ENCODE data around the gene ZNF267. TPM values are rescaled to one million over a fixed set of nuclear protein-coding genes. Genes with fewer than 3 reads are reported as not detected.
A peak's percentile ranks its signal among the peaks of the same experiment; 100 is the strongest.
"Not testable (repeated sequence)": the region's sequence is repeated elsewhere in the genome, so short reads cannot be mapped to it uniquely, and the experiment has no call there.

ZNF267 gene
- total RNA-seq, 2 donors from 2014 or later = 12.9 to 14.9 TPM

DNA sequence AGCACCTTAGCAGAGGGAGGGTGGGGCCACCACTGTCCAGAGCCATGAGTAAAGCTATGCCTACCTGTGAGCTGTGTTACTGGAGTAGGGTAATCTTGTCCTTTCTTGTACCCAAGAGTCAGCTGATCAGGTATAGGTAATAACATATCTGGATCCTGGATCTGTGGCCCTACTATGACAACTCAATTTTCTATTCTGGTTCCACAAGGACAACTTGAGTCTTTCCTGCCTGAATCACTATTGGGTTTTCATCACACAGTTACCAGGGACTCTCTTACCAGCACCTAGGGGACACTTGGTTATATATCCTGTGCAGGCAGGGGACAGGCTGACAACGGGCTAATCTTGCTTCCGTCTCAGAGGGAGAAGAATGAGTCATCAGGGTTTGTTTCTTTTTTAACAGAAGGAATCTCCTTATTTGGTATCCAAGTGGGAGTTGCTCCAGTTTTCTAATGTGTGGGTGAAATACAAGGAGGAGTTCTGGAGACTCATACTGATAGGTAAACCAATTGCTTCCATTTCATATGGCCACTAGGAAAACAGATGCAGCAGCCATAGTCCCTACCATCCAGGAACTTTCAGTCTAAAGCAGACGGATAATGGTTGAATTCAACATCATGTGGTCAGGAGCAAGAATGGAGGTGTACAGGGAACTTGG is 6.8 kb downstream of the ZNF267 start:
- intact Hi-C loops (cut with DNase I) = no loop called here
- peaks cover 10% of the 10 kb centered on the region for H3K4me1 ChIP-seq
- peak overlapping the region in 1 of 2 donors; percentile 15 for H3K9ac ChIP-seq (ENCODE audit: low read depth in 2 of 2, low read length in 2 of 2)
- TF ChIP-seq CTCF (IDR thresholded peaks at IDR 0.05) = no peak
- no peaks in the 10 kb centered on the region for H3K27me3 ChIP-seq
- no peak for DNase-seq
- H3K27ac ChIP-seq = peak overlapping the region; percentile 48
- no peaks in the 10 kb centered on the region for H3K36me3 ChIP-seq
- no peaks in the 10 kb centered on the region for H3K9me3 ChIP-seq
- no peak overlapping the region for H3K4me3 ChIP-seq

DNA sequence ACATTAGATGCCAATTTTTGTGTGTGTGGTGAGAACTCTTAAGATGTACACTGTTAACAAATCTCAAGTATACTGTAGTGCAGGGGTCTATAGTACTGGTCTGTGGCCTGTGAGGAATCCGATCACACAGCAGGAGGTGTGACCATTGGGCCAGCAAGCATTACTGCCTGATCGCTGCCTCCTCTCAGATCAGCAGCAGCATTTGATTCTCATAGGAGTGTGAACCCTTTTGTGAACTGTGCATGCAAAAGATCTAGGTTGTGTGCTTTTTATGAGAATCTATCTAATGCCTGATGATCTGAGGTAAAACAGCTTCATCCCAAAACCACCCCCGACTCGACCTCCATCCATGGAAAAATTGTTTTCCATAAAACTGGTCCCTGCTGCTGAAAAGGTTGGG is 12.6 kb downstream of the ZNF267 start:
- H3K27me3 ChIP-seq = no peaks in the 10 kb centered on the region

GRCh38 chr16:31888735-31889134 is 15.1 kb downstream of the ZNF267 start:
- Histone ChIP-seq H3K9ac (ENCODE audit: low read depth in 2 of 2, low read length in 2 of 2) (no peak overlapping the region), H3K9me3 (no peaks in the 10 kb centered on the region), H3K27me3 (no peaks in the 10 kb centered on the region), H3K27ac (no peak overlapping the region), H3K4me3 (no peak overlapping the region), H3K36me3 (peaks cover 25% of the 10 kb centered on the region), H3K4me1 (no peaks in the 10 kb centered on the region)
- no peak for DNase-seq
- intact Hi-C loops (cut with DNase I) = no loop called here
- TF ChIP-seq CTCF (IDR thresholded peaks at IDR 0.05) = no peak

More for the DNA sequence above, 12.6 kb downstream of the ZNF267 start:
- Histone ChIP-seq H3K9me3 (no peaks in the 10 kb centered on the region), H3K4me3 (no peak overlapping the region), H3K27ac (no peak overlapping the region), H3K36me3 (peaks cover 18% of the 10 kb centered on the region), H3K9ac (ENCODE audit: low read depth in 2 of 2, low read length in 2 of 2) (no peak overlapping the region), H3K4me1 (no peaks in the 10 kb centered on the region)
- intact Hi-C loops (cut with DNase I) = no loop called here
- DNase-seq = no peak
- TF ChIP-seq CTCF (IDR thresholded peaks at IDR 0.05) = no peak

DNA sequence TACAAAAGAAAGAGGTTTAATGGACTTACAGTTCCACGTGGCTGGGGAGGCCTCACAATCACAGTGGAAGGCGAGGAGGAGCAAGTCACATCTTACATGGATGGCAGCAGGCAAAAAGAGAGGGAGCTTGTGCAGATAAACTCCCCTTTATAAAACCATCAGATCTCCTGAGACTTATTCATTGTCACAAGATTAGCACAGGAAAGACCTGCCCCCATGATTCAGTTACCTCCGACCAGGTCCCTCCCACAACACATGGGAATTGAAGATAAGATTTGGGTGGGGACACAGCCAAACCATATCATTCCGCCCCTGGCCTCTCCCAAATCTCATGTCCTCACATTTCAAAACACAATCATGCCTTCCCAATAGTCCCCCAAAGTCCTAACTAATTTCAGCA is 18.5 kb downstream of the ZNF267 start:
- intact Hi-C loops (cut with DNase I); H3K9ac ChIP-seq (ENCODE audit: low read depth in 2 of 2, low read length in 2 of 2); DNase-seq; H3K27ac ChIP-seq; H3K27me3 ChIP-seq; H3K4me1 ChIP-seq; H3K4me3 ChIP-seq; H3K9me3 ChIP-seq: not testable (repeated sequence)
- H3K36me3 ChIP-seq = peaks cover 18% of the 10 kb centered on the region

DNA sequence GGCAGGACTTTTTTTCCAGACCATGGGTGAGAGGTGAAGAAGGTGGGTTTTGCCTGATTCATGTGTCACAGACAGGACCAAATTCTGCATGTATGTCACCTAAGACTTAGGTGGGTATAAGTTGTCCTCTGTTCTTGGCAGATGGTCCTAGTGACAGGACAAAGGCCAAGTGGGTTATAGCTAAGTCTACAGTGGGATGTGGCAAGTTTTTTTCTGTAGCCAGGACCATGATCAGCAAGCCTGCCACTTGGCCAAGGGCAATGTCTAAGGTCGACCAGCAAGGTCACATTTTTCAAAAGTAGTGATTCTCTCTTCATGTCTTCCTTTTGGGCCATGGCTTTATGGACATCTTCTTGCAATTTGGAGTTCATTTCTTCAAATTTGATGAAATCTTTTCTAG is 20.2 kb downstream of the ZNF267 start:
- no peak for DNase-seq
- H3K4me1 ChIP-seq = no peaks in the 10 kb centered on the region
- no peak overlapping the region for H3K27ac ChIP-seq
- peaks cover 9% of the 10 kb centered on the region for H3K9me3 ChIP-seq
- TF ChIP-seq CTCF (IDR thresholded peaks at IDR 0.05) = no peak
- intact Hi-C loops (cut with DNase I) = no loop called here
- peaks cover 17% of the 10 kb centered on the region for H3K36me3 ChIP-seq
- no peaks in the 10 kb centered on the region for H3K27me3 ChIP-seq
- no peak overlapping the region for H3K9ac ChIP-seq (ENCODE audit: low read depth in 2 of 2, low read length in 2 of 2)
- no peak overlapping the region for H3K4me3 ChIP-seq

DNA sequence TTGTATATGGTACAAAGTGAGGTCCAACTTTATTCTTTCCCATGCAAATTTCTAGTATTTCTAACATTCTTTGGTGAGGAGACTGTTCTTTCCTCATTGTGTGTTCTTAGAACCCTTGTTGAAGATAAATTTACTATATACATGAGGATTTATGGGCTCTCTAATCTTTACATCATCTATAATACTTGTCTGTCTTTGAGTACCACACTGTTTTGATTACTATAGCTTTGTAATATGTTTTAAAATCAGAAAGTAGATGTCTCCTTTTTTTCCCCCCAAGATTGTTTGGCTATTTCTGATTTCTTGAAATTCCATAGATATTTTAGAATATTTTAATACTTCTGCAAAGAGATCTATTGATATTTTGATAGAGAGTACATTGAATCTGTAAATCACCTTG is 23.7 kb downstream of the ZNF267 start:
- Histone ChIP-seq H3K9ac (ENCODE audit: low read depth in 2 of 2, low read length in 2 of 2) (no peak overlapping the region), H3K9me3 (peaks cover 9% of the 10 kb centered on the region), H3K27ac (no peak overlapping the region), H3K4me1 (no peaks in the 10 kb centered on the region), H3K27me3 (no peaks in the 10 kb centered on the region), H3K4me3 (no peak overlapping the region), H3K36me3 (peaks cover 7% of the 10 kb centered on the region)
- no peak for TF ChIP-seq CTCF (IDR thresholded peaks at IDR 0.05)
- no peak for DNase-seq
- intact Hi-C loops (cut with DNase I) = no loop called here

All from colonic mucosa (tissue), 4 donors.